GM12873 (cell line): ENCODE measurements around the gene PLEKHH3.

Source experiments
- TF ChIP-seq, protein P1 (sequence below): IDR thresholded peaks from 2 replicates; pipeline ENCODE4 v1.5.1; 2012; ENCODE audit warnings: low read depth, mild to moderate bottlenecking, moderate library complexity, low read length, control low read depth; ENCODE audit not compliant: insufficient read depth; ENCODE audit errors: missing control alignments

The PLEKHH3 gene

GRCh38 chr17:42704837-42705494 is 28.2 kb upstream of the PLEKHH3 start:
- TF ChIP-seq, protein P1, sequence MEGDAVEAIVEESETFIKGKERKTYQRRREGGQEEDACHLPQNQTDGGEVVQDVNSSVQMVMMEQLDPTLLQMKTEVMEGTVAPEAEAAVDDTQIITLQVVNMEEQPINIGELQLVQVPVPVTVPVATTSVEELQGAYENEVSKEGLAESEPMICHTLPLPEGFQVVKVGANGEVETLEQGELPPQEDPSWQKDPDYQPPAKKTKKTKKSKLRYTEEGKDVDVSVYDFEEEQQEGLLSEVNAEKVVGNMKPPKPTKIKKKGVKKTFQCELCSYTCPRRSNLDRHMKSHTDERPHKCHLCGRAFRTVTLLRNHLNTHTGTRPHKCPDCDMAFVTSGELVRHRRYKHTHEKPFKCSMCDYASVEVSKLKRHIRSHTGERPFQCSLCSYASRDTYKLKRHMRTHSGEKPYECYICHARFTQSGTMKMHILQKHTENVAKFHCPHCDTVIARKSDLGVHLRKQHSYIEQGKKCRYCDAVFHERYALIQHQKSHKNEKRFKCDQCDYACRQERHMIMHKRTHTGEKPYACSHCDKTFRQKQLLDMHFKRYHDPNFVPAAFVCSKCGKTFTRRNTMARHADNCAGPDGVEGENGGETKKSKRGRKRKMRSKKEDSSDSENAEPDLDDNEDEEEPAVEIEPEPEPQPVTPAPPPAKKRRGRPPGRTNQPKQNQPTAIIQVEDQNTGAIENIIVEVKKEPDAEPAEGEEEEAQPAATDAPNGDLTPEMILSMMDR = no peak

GRCh38 chr17:42704490-42704836 is 27.7 kb upstream of the PLEKHH3 start:
- TF ChIP-seq, protein P1 = no peak

GRCh38 chr17:42702446-42702845 is 25.7 kb upstream of the PLEKHH3 start:
- TF ChIP-seq, protein P1 = no peak

- TF ChIP-seq, protein P1 = no peak
Measured at GRCh38 chr17:42700586-42701289, 23.9 kb upstream of the PLEKHH3 start.

DNA sequence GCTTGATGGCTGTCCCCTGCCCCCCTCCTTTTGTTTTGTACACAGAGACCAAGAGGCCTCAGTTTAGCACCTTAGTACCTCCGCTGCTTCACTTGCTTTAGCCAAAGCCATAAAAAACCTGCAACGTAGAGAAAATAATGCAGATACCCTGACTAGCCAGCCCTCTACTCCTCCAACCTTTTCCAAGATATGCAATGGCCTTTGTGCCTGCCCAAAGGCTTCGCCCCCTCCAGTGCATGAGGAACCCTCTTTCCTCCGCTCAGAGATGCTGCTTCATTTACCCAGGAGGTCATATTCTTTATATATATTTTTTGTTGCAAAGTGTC is 22.6 kb upstream of the PLEKHH3 start:
- TF ChIP-seq, protein P1 = no peak

GRCh38 chr17:42698736-42699414 is 22.1 kb upstream of the PLEKHH3 start:
- TF ChIP-seq, protein P1 = no peak

DNA sequence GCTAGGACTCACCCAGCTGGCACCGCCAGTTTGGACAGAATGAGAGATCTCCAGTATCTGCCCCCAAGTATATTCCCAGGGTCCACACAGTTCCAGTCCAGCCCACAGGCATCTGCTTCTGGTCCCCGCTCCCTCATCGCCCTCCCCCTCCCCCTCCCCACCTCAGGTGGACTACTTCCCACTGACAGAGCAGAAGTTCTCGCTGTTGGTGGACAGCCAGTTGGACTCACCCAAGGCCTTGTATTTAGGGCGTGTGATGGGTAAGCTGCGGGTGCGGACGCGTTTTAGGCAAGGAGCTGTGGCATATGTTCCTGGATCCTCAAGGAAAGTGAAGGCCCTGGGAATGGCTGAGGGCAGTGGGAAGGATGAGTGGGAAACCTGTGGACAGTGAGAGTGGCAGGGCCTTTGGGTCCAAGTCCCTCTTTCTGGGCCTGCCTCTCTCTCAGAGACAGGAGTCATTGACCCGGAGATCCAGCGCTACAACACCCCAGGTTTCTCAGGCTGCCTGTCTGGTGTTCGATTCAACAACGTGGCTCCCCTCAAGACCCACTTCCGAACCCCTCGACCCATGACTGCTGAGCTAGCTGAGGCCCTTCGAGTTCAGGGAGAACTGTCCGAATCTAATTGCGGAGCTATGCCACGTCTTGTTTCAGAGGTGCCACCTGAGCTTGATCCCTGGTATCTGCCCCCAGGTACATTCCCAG is 20.5 kb upstream of the PLEKHH3 start:
- TF ChIP-seq, protein P1 = no peak
